Measurements from ENCODE around the gene ZFP2. TPM values are rescaled to one million over a fixed set of nuclear protein-coding genes. Genes with fewer than 3 reads are reported as not detected.
A peak's percentile ranks its signal among the peaks of the same experiment; 100 is the strongest.

The ZFP2 gene
- total RNA-seq (2022) (0.49 and 0.54 TPM in 2 replicates), Bru-seq, nascent RNA (percentile 39 among the genes with signal in this experiment), BruChase-seq, experiment 1, labeled RNA remaining after a 6-hour chase (percentile 59 among the genes with signal in this experiment), BruChase-seq, experiment 2, labeled RNA remaining after a 2-hour chase (percentile 59 among the genes with signal in this experiment)
- long read RNA-seq, partial matches to known transcripts: 1 of 2 reads
- long read RNA-seq, other reads (novel, unspliced or antisense): 0 of 2 reads

- no peaks in the 10 kb centered on the region for H3K4me1 Mint-ChIP-seq (ENCODE audit: insufficient read depth, unreplicated experiment)
- no peaks in the 10 kb centered on the region for H3K27me3 Mint-ChIP-seq (ENCODE audit: insufficient read depth, unreplicated experiment)
- BruUV-seq (replicated peaks): no TSS peak
- H3K27ac Mint-ChIP-seq (ENCODE audit: low read depth, unreplicated experiment): peak within 1 kb of the TSS; percentile 28
- intact Hi-C loops (cut with micrococcal nuclease): no loop called here
- no peaks in the 10 kb centered on the region for H3K36me3 Mint-ChIP-seq (ENCODE audit: insufficient read depth, unreplicated experiment)
- ChIA-PET POLR2A (interaction anchor here (0.5 to 1.1 kb wide), 3 partner anchors 165 to 655 kb away, joined by 3 read pairs; partner anchors contain the start of gene RUFY1), CTCF (interaction anchor here (1.2 kb wide), 1 partner anchor 598 kb away, joined by 5 read pairs; no protein-coding TSS in a partner anchor)
- no peak for TF ChIP-seq CTCF (IDR thresholded peaks at IDR 0.05; ENCODE audit: unreplicated experiment)
- DNase-seq (ENCODE audit: unreplicated experiment): peak; percentile 60
- peak within 1 kb of the TSS; percentile 75 for H3K4me3 Mint-ChIP-seq (ENCODE audit: unreplicated experiment)
- peaks cover 32% of the 10 kb centered on the region for H3K9me3 Mint-ChIP-seq (ENCODE audit: unreplicated experiment)
Measured at GRCh38 chr5:178895615-178896571, at the start of gene ZFP2. TSS of gene ZFP2 (plus strand) at chr5:178895913. CDS start at chr5:178931314, 35,401 bp downstream.

- POLR2A ChIA-PET: no interaction called here
- Mint-ChIP-seq H3K27ac (ENCODE audit: low read depth, unreplicated experiment) (no peak overlapping the region), H3K4me3 (ENCODE audit: unreplicated experiment) (no peak overlapping the region), H3K36me3 (ENCODE audit: insufficient read depth, unreplicated experiment) (no peaks in the 10 kb centered on the region), H3K4me1 (ENCODE audit: insufficient read depth, unreplicated experiment) (no peaks in the 10 kb centered on the region), H3K27me3 (ENCODE audit: insufficient read depth, unreplicated experiment) (peaks cover 10% of the 10 kb centered on the region), H3K9me3 (ENCODE audit: unreplicated experiment) (no peaks in the 10 kb centered on the region)
- CTCF ChIA-PET: interaction anchor here (0.6 to 1.6 kb wide), 5 partner anchors 9 to 584 kb away, joined by 3 to 7 read pairs (median 4); partner anchors contain the start of gene ZNF354A
- intact Hi-C loops (cut with micrococcal nuclease): no loop called here
- DNase-seq (ENCODE audit: unreplicated experiment): no peak
- BruUV-seq (replicated peaks): no TSS peak
- TF ChIP-seq CTCF (IDR thresholded peaks at IDR 0.05; ENCODE audit: unreplicated experiment): no peak
Measured at GRCh38 chr5:178849316-178849715, 46.4 kb upstream of the ZFP2 start.

GRCh38 chr5:178851951-178852350 lies 43.8 kb upstream of the ZFP2 start:
- H3K4me3 Mint-ChIP-seq (ENCODE audit: unreplicated experiment): no peak overlapping the region
- no peak for TF ChIP-seq CTCF (IDR thresholded peaks at IDR 0.05; ENCODE audit: unreplicated experiment)
- no peak for DNase-seq (ENCODE audit: unreplicated experiment)
- no peaks in the 10 kb centered on the region for H3K9me3 Mint-ChIP-seq (ENCODE audit: unreplicated experiment)
- ChIA-PET CTCF (interaction anchor here (0.6 to 0.7 kb wide), 2 partner anchors 24 to 64 kb away, joined by 3 read pairs; no protein-coding TSS in a partner anchor), POLR2A (no interaction called here)
- no peaks in the 10 kb centered on the region for H3K4me1 Mint-ChIP-seq (ENCODE audit: insufficient read depth, unreplicated experiment)
- H3K36me3 Mint-ChIP-seq (ENCODE audit: insufficient read depth, unreplicated experiment): no peaks in the 10 kb centered on the region
- H3K27me3 Mint-ChIP-seq (ENCODE audit: insufficient read depth, unreplicated experiment): peaks cover 12% of the 10 kb centered on the region
- no TSS peak for BruUV-seq (replicated peaks)
- intact Hi-C loops (cut with micrococcal nuclease): no loop called here
- H3K27ac Mint-ChIP-seq (ENCODE audit: low read depth, unreplicated experiment): no peak overlapping the region

GRCh38 chr5:178854284-178854683 lies 41.4 kb upstream of the ZFP2 start:
- Mint-ChIP-seq H3K36me3 (ENCODE audit: insufficient read depth, unreplicated experiment) (no peaks in the 10 kb centered on the region), H3K9me3 (ENCODE audit: unreplicated experiment) (no peaks in the 10 kb centered on the region), H3K27ac (ENCODE audit: low read depth, unreplicated experiment) (no peak overlapping the region), H3K4me3 (ENCODE audit: unreplicated experiment) (no peak overlapping the region), H3K4me1 (ENCODE audit: insufficient read depth, unreplicated experiment) (peaks cover 5% of the 10 kb centered on the region), H3K27me3 (ENCODE audit: insufficient read depth, unreplicated experiment) (peaks cover 12% of the 10 kb centered on the region)
- intact Hi-C loops (cut with micrococcal nuclease): no loop called here
- no peak for DNase-seq (ENCODE audit: unreplicated experiment)
- TF ChIP-seq CTCF (IDR thresholded peaks at IDR 0.05; ENCODE audit: unreplicated experiment): no peak
- ChIA-PET POLR2A (no interaction called here), CTCF (no interaction called here)
- BruUV-seq (replicated peaks): no TSS peak
